Activated naive CD4-positive, alpha-beta T cell (primary cell): Measurements from ENCODE around the gene PDIK1L.

ENCODE experiments used
- DNase-seq, 4 experiments: peaks; one replicate each; lab custom pipeline; 2025; lab: John Stamatoyannopoulos, UW

The PDIK1L gene

DNA sequence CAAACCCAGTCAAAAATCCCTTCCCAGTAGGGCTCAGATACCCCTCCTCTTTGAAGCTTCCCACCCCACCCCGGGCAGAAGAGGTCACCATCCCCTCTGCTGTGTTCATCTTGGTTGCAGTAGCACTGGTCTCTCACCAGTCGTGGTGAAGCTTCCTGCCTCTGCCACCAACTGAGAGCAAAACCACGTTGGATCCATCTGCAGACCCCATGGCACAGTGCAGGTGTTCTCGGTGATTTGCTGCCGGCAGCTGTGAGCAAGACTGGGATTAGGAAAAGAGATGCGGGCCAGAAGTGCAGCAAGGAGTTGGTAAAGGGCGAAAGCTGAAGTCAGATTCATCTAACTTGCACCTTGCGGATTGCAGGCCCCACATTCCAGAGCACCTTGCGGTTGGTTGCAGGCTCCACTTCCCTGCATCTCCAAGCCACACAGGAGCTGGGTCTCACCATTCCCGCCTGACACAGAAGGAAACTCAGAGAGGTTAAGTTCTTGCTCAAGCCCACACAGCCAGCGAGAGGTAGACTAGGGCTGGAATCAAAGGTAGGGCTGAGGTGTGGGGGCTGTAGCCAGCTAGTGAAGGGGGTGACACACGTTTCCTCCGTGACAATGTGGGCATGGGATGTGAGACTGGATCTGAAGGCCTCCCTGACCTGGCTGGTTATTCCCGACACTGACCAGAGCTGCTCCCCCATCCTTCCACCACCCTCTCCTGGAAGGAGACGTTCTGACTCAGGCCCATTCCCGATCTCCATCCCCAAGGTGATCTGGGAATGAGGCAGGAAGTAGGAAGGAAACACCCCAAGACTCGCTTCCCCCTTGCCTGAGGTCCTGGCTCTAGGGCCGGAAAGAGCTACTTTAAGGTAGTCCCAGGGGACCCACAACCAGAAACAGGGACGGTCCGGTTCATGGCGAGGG, 44.0 kb downstream of the PDIK1L start:
- no peak for DNase-seq

GRCh38 chr1:26156285-26157038, 44.8 kb downstream of the PDIK1L start:
- DNase-seq = peak in 1 of 4 experiments; percentile 11

- DNase-seq = no peak
These were observed 46.8 kb downstream of the PDIK1L start for GRCh38 chr1:26158271-26158907.

DNA sequence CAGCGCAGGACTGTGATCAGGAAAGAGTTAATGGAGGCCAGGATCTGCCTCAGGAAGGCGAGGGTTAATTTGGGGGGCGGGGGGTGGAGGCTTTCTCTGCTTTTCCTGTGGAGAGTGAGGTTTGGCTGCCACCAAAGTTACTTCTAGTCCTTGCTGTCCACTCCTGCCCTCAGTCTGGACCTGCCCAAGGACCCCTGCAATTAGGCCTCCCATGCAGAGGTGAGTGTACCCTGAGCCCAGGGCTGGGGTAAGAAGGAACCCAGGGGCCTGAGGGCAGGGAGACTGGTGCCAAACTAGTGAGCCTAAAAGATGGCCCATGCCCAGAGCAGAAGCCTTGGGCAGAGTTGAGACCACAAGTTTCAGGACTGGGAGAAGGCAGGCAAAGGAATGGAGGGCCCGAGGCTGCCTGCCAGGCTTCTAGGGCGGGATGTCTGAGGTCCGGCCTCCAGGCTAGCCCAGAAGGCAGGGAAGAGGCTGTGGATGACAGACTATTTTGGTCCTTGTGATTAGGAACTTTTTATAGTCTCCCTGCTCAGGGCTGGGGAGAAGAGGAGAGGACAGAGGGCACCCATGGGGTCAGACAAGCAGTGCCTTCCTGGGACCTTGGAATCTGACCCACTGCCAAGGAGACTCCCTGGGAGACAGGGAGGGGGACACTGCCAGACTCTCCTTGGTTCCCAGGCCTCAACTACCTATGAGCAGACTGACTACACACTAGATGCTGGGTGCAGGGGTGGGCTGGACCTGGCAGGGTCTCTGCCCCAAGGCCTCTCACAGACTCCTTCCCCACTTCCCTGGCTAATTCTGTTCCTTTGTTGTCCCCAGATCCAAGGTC, 47.5 kb downstream of the PDIK1L start, which contains the start of gene FAM110D:
TSS of gene FAM110D (plus strand) at position 172 of the 835 bp plus-strand sequence. CDS start 2,213 bp downstream, outside the sequence.
- no peak for DNase-seq

GRCh38 chr1:26159743-26160039, 48.1 kb downstream of the PDIK1L start:
- DNase-seq = no peak

DNA sequence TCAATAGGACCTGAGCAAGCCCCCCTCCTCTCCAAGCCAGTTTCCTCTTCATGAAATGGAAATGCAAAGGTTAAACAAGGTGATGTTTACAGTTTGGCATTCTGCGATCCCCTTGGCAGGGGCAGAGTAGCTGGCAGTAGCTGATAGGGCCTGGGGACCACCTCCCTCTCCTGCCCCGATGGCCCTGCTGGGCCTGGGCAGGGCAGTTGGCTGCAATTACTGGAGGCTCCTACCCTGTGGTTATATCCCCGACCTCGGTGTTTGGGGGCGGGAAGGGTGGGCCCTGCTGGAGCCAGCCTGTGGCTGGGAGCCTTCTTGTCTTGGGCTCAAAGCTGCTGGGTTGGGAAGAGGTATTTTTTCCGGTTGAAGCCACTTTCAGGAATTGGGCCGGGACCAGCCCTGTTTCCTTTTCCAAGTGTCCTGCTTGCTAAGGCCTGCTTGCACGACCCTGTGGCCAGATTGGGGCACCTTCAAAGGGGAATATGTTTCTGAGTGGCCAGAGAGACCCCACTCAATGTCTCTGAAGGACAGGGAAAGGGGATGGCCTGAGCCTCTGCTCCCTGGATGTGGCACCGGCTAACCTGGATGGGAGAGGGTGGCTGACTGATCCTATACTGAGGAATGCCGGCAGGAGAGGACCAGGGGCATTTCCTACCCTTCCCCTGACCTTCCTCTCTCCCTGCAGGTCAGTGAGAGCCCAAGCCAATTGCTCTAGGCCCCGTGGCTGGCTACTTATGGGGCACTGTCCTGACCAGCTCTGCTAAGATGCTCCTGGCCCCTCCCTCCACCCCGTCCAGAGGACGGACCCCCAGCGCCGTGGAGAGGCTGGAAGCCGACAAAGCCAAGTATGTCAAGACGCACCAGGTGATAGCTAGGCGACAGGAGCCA, 49.1 kb downstream of the PDIK1L start:
- no peak for DNase-seq

- peak in 1 of 4 experiments; percentile 32 for DNase-seq
These were observed 50.0 kb downstream of the PDIK1L start for GRCh38 chr1:26161415-26162219.

DNA sequence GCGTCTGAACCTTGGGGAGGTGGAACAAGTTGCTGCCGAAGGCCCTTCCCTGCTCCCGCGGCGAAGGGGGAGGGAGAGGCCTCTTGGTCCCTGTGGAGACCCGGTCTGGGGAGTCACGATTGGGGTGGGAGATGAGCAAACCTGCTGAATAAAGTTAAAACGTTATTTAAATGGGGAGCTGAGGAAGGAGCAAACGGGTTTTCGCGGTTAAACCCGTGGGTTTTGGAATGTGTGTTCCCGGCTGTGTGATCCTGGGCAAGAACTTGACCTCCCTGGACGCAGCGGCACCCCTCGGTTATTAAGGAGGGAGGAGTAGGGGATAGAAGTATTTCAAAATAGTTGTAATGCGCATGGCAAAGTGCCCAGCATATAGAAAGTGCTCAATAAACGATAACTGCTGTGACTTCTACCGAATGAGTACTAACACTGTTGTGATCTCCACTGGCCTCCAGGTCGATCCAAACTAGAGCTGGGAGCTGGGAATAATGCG, 50.6 kb downstream of the PDIK1L start:
- no peak for DNase-seq

DNA sequence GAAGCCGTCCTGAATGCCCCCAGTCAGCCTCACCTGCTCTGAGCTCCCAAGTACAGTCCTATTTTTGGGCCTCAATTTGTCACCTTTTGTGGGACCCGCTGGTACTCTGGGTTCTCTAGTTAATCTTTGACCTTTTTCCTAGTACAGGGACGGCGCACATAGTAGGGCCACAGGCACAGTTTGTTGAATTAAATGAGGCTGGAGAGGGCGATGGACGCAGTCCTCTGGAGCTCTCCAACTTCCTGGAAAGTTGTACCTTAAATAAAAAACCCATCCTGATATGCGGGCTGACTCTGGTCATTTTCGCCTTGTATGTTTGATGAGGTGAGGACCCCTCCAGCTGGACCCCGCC, 52.0 kb downstream of the PDIK1L start:
- DNase-seq = no peak

- DNase-seq = peak in 2 of 4 experiments; percentile 9 to 52
These were observed 52.6 kb downstream of the PDIK1L start for GRCh38 chr1:26164036-26164860.

- DNase-seq = no peak
These were observed 53.5 kb downstream of the PDIK1L start for GRCh38 chr1:26164861-26165842.

GRCh38 chr1:26166719-26167281, 55.2 kb downstream of the PDIK1L start:
- DNase-seq = no peak

DNA sequence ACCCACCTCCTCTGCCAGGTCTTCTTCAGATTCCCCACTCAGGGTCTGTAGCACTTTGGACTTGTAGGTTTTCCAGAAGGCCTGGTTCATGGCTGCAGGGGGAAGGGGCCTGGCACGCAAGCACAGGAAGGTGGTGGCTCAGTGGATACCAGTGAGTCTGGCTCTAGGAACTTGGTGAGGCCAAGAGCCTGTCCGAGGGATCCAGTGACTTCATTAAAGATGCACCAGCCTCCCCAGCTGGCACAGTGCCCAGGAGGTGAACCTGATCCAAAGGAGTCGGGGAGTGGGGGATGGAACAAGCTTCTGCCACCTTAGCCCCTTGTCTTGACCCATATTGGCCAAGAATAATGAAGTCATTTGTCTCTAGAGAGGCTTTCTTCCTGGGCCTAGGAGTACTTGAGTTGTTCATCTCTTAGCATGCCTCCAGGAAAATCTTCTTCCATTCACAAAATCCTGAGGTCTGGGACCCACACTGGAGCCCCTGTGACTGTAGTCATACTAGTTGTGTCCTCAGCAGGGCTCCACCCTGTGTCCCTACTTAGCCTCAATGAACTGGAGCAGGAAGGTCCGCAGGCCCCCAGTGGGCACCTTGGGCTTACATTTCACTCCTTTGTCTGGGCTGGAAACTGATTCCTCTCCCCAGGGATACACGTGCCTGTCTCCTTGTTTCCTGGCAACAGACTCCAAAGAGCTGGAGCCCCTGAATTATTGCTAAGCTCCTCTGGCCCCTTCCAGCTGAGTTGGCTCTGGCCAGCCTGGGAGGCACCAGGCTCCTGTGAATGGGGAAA, 57.0 kb downstream of the PDIK1L start, which contains the start of gene C1orf232:
TSS of gene C1orf232 (minus strand) at position 554 of the 788 bp plus-strand sequence. CDS start at position 90, 464 bp downstream.
- no peak for DNase-seq

DNA sequence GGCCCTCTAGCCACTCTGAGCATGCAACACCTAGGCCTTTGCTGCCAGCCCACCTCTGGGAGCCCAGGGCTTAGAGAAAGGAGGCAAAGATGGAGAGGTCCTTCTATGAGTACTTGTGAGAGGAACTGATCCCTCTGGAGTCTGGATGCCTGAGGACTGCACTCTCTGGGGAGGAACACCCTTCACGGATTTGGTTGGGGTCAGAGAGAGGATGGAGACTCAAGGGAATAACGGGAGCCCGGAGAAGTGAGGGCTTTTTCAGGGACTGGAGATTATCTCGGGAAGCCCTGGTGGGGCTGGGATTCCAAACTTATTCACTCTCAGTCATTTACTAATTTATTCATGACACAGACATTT, 57.6 kb downstream of the PDIK1L start:
- DNase-seq = no peak

DNA sequence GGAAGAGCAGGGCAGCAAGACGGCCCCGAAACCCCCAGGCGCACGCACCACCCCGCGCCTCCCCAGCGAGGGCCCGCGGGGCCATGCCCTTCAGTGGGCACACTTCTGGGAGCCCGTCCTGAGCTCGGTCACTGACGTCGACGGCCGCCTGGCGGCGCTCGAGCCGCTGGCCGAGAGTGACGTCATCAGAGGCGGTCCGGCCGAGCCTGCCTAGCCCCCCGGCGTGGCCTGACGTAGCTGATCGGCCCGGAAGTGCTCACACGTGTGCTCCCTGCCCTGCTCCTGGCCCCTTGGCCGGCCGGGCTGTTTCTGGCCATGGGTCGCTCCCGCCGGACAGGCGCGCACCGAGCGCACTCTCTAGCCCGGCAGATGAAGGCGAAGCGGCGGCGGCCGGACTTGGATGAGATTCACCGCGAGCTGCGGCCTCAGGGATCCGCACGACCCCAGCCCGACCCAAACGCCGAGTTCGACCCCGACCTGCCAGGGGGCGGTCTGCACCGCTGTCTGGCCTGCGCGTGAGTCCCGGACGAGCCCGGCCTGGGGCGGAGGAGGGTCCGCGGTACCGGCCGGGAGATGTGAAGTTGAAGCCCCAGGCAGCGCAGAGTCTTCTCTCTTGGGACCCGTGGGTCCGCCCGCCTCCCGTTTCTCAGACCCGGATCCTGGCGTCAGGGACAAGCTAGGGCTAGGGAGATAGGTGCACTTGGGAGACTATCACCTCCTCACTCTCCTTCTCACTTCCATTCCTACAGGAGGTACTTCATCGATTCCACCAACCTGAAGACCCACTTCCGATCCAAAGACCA, 58.2 kb downstream of the PDIK1L start, which contains the start of gene ZNF593:
TSS of gene ZNF593 (plus strand) at position 240 of the 803 bp plus-strand sequence. CDS start at position 316, 76 bp downstream.
- DNase-seq = peak; percentile 53 to 61 (median 58)
